ENCODE results near the gene ASCL4.
"Not testable (repeated sequence)": the region's sequence is repeated elsewhere in the genome, so short reads cannot be mapped to it uniquely, and the experiment has no call there.

ASCL4 gene

GRCh38 chr12:107774349-107775029 lies at the start of gene ASCL4:
Gene ASCL4, plus strand, starts transcription at chr12:107774704. Its CDS starts 515 bp downstream, at chr12:107775219.
- DNase-seq (ENCODE audit: low spot score), result no peak

GRCh38 chr12:107727327-107727726 lies 47.2 kb upstream of the ASCL4 start:
- DNase-seq (ENCODE audit: low spot score), result not testable (repeated sequence)

- DNase-seq (ENCODE audit: low spot score), result not testable (repeated sequence)
These were observed 46.8 kb upstream of the ASCL4 start for GRCh38 chr12:107727742-107728141.

GRCh38 chr12:107730618-107731341 lies 43.7 kb upstream of the ASCL4 start:
- DNase-seq (ENCODE audit: low spot score), result no peak

- DNase-seq (ENCODE audit: low spot score), result peak; percentile 43
These were observed 43.1 kb upstream of the ASCL4 start for GRCh38 chr12:107731366-107731765.

GRCh38 chr12:107732365-107732764 lies 42.1 kb upstream of the ASCL4 start:
- no peak for DNase-seq (ENCODE audit: low spot score)

GRCh38 chr12:107734139-107734538 lies 40.4 kb upstream of the ASCL4 start:
- no peak for DNase-seq (ENCODE audit: low spot score)

GRCh38 chr12:107735763-107736162 lies 38.7 kb upstream of the ASCL4 start:
- DNase-seq (ENCODE audit: low spot score), result no peak

- peak; percentile 86 for DNase-seq (ENCODE audit: low spot score)
These were observed 37.6 kb upstream of the ASCL4 start for GRCh38 chr12:107736914-107737313.

- DNase-seq (ENCODE audit: low spot score), result no peak
These were observed 26.0 kb upstream of the ASCL4 start for GRCh38 chr12:107748472-107748871.

GRCh38 chr12:107749083-107749482 lies 25.4 kb upstream of the ASCL4 start:
- no peak for DNase-seq (ENCODE audit: low spot score)

GRCh38 chr12:107759410-107759809 lies 15.1 kb upstream of the ASCL4 start:
- no peak for DNase-seq (ENCODE audit: low spot score)

GRCh38 chr12:107760207-107760808 lies 14.2 kb upstream of the ASCL4 start:
- DNase-seq (ENCODE audit: low spot score), result peak; percentile 38

GRCh38 chr12:107760809-107761501 lies 13.5 kb upstream of the ASCL4 start, which contains the start of gene PRDM4:
Gene PRDM4, minus strand, starts transcription at chr12:107761137. Its CDS starts 622 bp downstream, at chr12:107760515.
- DNase-seq (ENCODE audit: low spot score), result peak; percentile 96

- no peak for DNase-seq (ENCODE audit: low spot score)
These were observed 13.0 kb upstream of the ASCL4 start for GRCh38 chr12:107761502-107761904.

- no peak for DNase-seq (ENCODE audit: low spot score)
These were observed 11.6 kb upstream of the ASCL4 start for GRCh38 chr12:107762874-107763273.

GRCh38 chr12:107764626-107765025 lies 9.9 kb upstream of the ASCL4 start:
- DNase-seq (ENCODE audit: low spot score), result no peak

- DNase-seq (ENCODE audit: low spot score), result no peak
These were observed 9.2 kb upstream of the ASCL4 start for GRCh38 chr12:107765316-107765715.

- no peak for DNase-seq (ENCODE audit: low spot score)
These were observed 7.0 kb upstream of the ASCL4 start for GRCh38 chr12:107767466-107767865.

- peak; percentile 40 for DNase-seq (ENCODE audit: low spot score)
These were observed 703 bp downstream of the ASCL4 start for GRCh38 chr12:107775093-107775721.

GRCh38 chr12:107776171-107776570 lies 1.7 kb downstream of the ASCL4 start:
- DNase-seq (ENCODE audit: low spot score), result no peak
